GM12878 (cell line): ENCODE results near the gene HAPLN2. TPM values are rescaled to one million over a fixed set of nuclear protein-coding genes. Genes with fewer than 3 reads are reported as not detected.

Source experiments
- ATAC-seq: fragments of 200-7000 bp; cut with Tn5 transposase; 3 replicates; pipeline ENCODE4 v1.9.1; 2020; ENCODE audit warnings: mild to moderate bottlenecking, moderate library complexity
- BruUV-seq: library from RNA; stranded (reverse); fragments of 400-500 nt; replicated peaks from 2 replicates; lab custom pipeline; 2021; lab: Mats Ljungman, UMichigan
- CTCF ChIA-PET: fragments of 300-600 bp; sonication (Branson Sonifier 250); formaldehyde crosslinking; extraction: SDS; loops from one replicate; lab custom pipeline; 2021; ENCODE audit warnings: inconsistent platforms; lab: Yijun Ruan, JAX
- POLR2A ChIA-PET: fragments of 350-600 bp; formaldehyde crosslinking; extraction: SDS; loops from one replicate; lab custom pipeline; 2021; ENCODE audit warnings: inconsistent platforms; lab: Charles Lee
- RAD21 ChIA-PET: fragments of 300-600 bp; sonication (Branson Sonifier 250); formaldehyde crosslinking; loops from one replicate; lab custom pipeline; 2023; ENCODE audit warnings: antibody characterized with exemption; ENCODE audit not compliant: unreplicated experiment; lab: Charles Lee
- SMC1A ChIA-PET: fragments of 300-600 bp; sonication (Branson Sonifier 250); formaldehyde crosslinking; loops from one replicate; lab custom pipeline; 2023; ENCODE audit not compliant: unreplicated experiment, uncharacterized antibody; lab: Charles Lee
- DNase-seq: peaks from one replicate; pipeline ENCODE4 v3.0.0-alpha.2; 2011; ENCODE audit warnings: low read depth, low spot score
- FAIRE-seq: peaks from 3 replicates; lab custom pipeline; 2011; peaks lifted over from hg19 to GRCh38; lab: Jason Lieb, UNC
- H2AFZ ChIP-seq: 2 replicates; pipeline ENCODE4 v1.6.0; 2011; ENCODE audit warnings: low read depth, low read length, control low read depth; ENCODE audit not compliant: control insufficient read depth
- H3K27ac ChIP-seq: 2 replicates; pipeline ENCODE4 v1.5.1; 2011; ENCODE audit warnings: control low read depth; ENCODE audit not compliant: control insufficient read depth, insufficient read depth
- H3K27me3 ChIP-seq, 2 experiments: replicated peaks in 1 of 2; 2 replicates each; pipeline versions ENCODE4 v1.6.0 to v1.6.1; 2011; ENCODE audit warnings: low read length in 1 of 2; ENCODE audit not compliant: control insufficient read depth in 2 of 2, insufficient read depth in 2 of 2
- H3K36me3 ChIP-seq, 2 experiments: 2 replicates each; pipeline ENCODE4 v1.5.1; 2011; ENCODE audit warnings: low read length in 1 of 2; ENCODE audit not compliant: control insufficient read depth in 2 of 2, insufficient read depth in 2 of 2
- H3K4me1 ChIP-seq: 2 replicates; pipeline ENCODE4 v1.6.1; 2011; ENCODE audit warnings: mild to moderate bottlenecking, low read length, moderate library complexity, mixed read lengths; ENCODE audit not compliant: control insufficient read depth, insufficient read depth
- H3K4me2 ChIP-seq: 2 replicates; pipeline ENCODE4 v1.6.0; 2011; ENCODE audit warnings: control low read depth; ENCODE audit not compliant: control insufficient read depth, insufficient read depth
- H3K4me3 ChIP-seq: fragments of 200-600 bp; sonication (generic); 2 replicates; pipeline ENCODE4 v1.5.1; 2016
- H3K79me2 ChIP-seq: 2 replicates; pipeline ENCODE4 v1.6.0; 2011; ENCODE audit warnings: low read length; ENCODE audit not compliant: control insufficient read depth, insufficient read depth
- H3K9ac ChIP-seq: 2 replicates; pipeline ENCODE4 v1.8.0; 2011; ENCODE audit warnings: low read length, control low read depth, mixed read lengths; ENCODE audit not compliant: control insufficient read depth, insufficient read depth
- H3K9me3 ChIP-seq: replicated peaks from 3 replicates; pipeline ENCODE4 v1.5.1; 2011; ENCODE audit warnings: mild to moderate bottlenecking, low read length; ENCODE audit not compliant: control insufficient read depth, insufficient read depth
- H4K20me1 ChIP-seq: 2 replicates; pipeline ENCODE4 v1.6.0; 2011; ENCODE audit not compliant: control insufficient read depth, insufficient read depth
- EP300 ChIP-seq, 2 experiments: fragments of 150-350 bp in 1 of 2; IDR thresholded peaks; 2 replicates each; pipeline ENCODE4 v1.6.1; 2011 to 2012; ENCODE audit warnings: low read depth in 2 of 2, low read length in 2 of 2, borderline replicate concordance in 1 of 2, improper control_type of control experiment in 1 of 2, inconsistent platforms in 1 of 2; ENCODE audit not compliant: control insufficient read depth in 1 of 2
- IKZF1 ChIP-seq: fragments of 450-650 bp; conservative IDR thresholded peaks from 2 replicates; pipeline ENCODE4 v1.6.1; 2017; ENCODE audit warnings: antibody characterized with exemption, mild to moderate bottlenecking
- IRF5 ChIP-seq: fragments of 450-650 bp; IDR thresholded peaks from 2 replicates; pipeline ENCODE4 v1.6.1; 2017; ENCODE audit warnings: borderline replicate concordance
- KDM1A ChIP-seq: fragments of 200-600 bp; sonication (generic); IDR thresholded peaks from 2 replicates; pipeline ENCODE4 v1.6.1; 2016; ENCODE audit warnings: borderline replicate concordance
- NR2C1 ChIP-seq: fragments of 450-650 bp; IDR thresholded peaks from 2 replicates; pipeline ENCODE4 v1.6.1; 2017; ENCODE audit warnings: antibody characterized with exemption, mild to moderate bottlenecking, moderate library complexity
- PML ChIP-seq: IDR thresholded peaks from 2 replicates; pipeline ENCODE4 v1.6.1; 2012; ENCODE audit warnings: low read length, inconsistent platforms
- PRDM15 ChIP-seq: fragments of 450-650 bp; formaldehyde crosslinking; IDR thresholded peaks from 2 replicates; pipeline ENCODE4 v1.4.0; 2020; ENCODE audit warnings: mild to moderate bottlenecking, moderate library complexity
- RAD51 ChIP-seq: fragments of 450-650 bp; IDR thresholded peaks from 2 replicates; pipeline ENCODE4 v1.6.1; 2016; ENCODE audit warnings: moderate library complexity, mild to moderate bottlenecking, inconsistent platforms
- RCOR1 ChIP-seq: conservative IDR thresholded peaks from 2 replicates; pipeline ENCODE4 v1.6.1; 2012; ENCODE audit warnings: low read depth, low read length, improper control_type of control experiment
- RFX5 ChIP-seq: IDR thresholded peaks from 2 replicates; pipeline ENCODE4 v1.6.1; 2011; ENCODE audit warnings: low read depth, low read length, improper control_type of control experiment
- RUNX3 ChIP-seq: IDR thresholded peaks from 2 replicates; pipeline ENCODE4 v1.6.1; 2012; ENCODE audit warnings: low read length, inconsistent platforms
- SKIL ChIP-seq: fragments of 450-650 bp; IDR thresholded peaks from 2 replicates; pipeline ENCODE4 v1.6.1; 2017; ENCODE audit warnings: mild to moderate bottlenecking, low read depth, inconsistent platforms; ENCODE audit not compliant: poor library complexity, severe bottlenecking
- SREBF1 ChIP-seq: IDR thresholded peaks from 2 replicates; pipeline ENCODE4 v1.6.1; 2012; ENCODE audit warnings: mild to moderate bottlenecking, low read length
- SUPT20H ChIP-seq: IDR thresholded peaks from 2 replicates; pipeline ENCODE4 v1.6.1; 2011; ENCODE audit warnings: low read depth, mild to moderate bottlenecking, low read length, moderate library complexity, borderline replicate concordance; ENCODE audit not compliant: control insufficient read depth
- TCF7 ChIP-seq: IDR thresholded peaks from 2 replicates; pipeline ENCODE4 v1.6.1; 2014; ENCODE audit warnings: antibody characterized with exemption, borderline replicate concordance
- WGBS: methylation state at CpG from one replicate; pipeline ENCODE4 v1.1.6; 2016; ENCODE audit warnings: low lambda C conversion rate; ENCODE audit not compliant: insufficient replicate concordance, insufficient coverage; ENCODE audit errors: missing lambda C conversion rate; 5-methylcytosine and 5-hydroxymethylcytosine counted together
- in situ Hi-C: fragments of 300-500 bp; cut with MboI; formaldehyde crosslinking; loops from 9 replicates; pipeline ENCODE4 v1.14.3; 2018; ENCODE audit warnings: mixed read lengths
- intact Hi-C: fragments of 100-400 bp; cut with micrococcal nuclease; formaldehyde crosslinking; loops from one replicate; pipeline ENCODE4 v1.14.2; 2022; ENCODE audit not compliant: unreplicated experiment
- polyA plus RNA-seq, 11 experiments: library from polyadenylated mRNA; depleted of rRNA in 4 of 11; unstranded in 6 of 11; stranded (reverse) in 5 of 11; fragments of >200 nt; fragmentation: Nextera tagmentation in 4 of 11; fragmentation: Illumina TruSeq in 1 of 11; extraction: Ambion mirVana in 4 of 11; extraction: Trizol in 1 of 11; gene quantifications; 1 replicate in 1 of 11; 2 replicates in 10 of 11; pipeline versions ENCODE4 v1.2.1 to v1.2.3, GENCODE V29; 2011 to 2016; ENCODE audit warnings: inconsistent platforms in 2 of 11, missing spikeins in 2 of 11, low read depth in 1 of 11
- total RNA-seq, 4 experiments: library from RNA; depleted of rRNA in 3 of 4; stranded (reverse); fragments of >200 nt in 3 of 4; fragmentation: Illumina TruSeq in 1 of 4; extraction: Trizol in 1 of 4; gene quantifications; 2 replicates each; pipeline versions ENCODE4 v1.2.1 to v1.2.3, GENCODE V29; 2013 to 2021

Gene HAPLN2
- total and polyA plus RNA-seq, 10 of the 15 experiments (the other 5 are each of a cell fraction or from before 2014, with no cell fraction given), result 0.15 to 0.24 TPM; not detected in 8

- in situ Hi-C loops, result no loop called here
- H3K4me2 ChIP-seq, result no peak overlapping the region
- peaks cover under 1 to 2% of the 10 kb centered on the region in 2 experiments for H3K27me3 ChIP-seq
- 0 out of 2 replicates have a peak, but pooled peaks cover under 1% of the 10 kb centered on the region for H3K4me1 ChIP-seq
- RAD21 ChIA-PET, result no interaction called here
- no peaks in the 10 kb centered on the region for H3K79me2 ChIP-seq
- no peak overlapping the region for H3K9ac ChIP-seq
- H3K9me3 ChIP-seq, result no peaks in the 10 kb centered on the region
- CTCF ChIA-PET, result interaction anchor here (0.6 to 1.2 kb wide), 3 partner anchors 11 to 46 kb away, joined by 3 to 4 read pairs (median 3); partner anchors contain the start of gene NAXE
- FAIRE-seq, result no peak
- H4K20me1 ChIP-seq, result no peaks in the 10 kb centered on the region
- no peaks in the 10 kb centered on the region for H3K36me3 ChIP-seq
- SMC1A ChIA-PET, result interaction anchor here (0.9 kb wide), 1 partner anchor 11 kb away, joined by 4 read pairs; no protein-coding TSS in a partner anchor
- 34% methylated on average over 7 of the region's 8 CpGs for WGBS
- H3K27ac ChIP-seq, result no peak overlapping the region
- intact Hi-C loops, result no loop called here
- POLR2A ChIA-PET, result no interaction called here
- ATAC-seq, result no peak
- no peak overlapping the region for H2AFZ ChIP-seq
- H3K4me3 ChIP-seq, result no peak overlapping the region
- BruUV-seq, result no TSS peak
- DNase-seq, result no peak
- TF ChIP-seq SREBF1 (no peak), NR2C1 (no peak), TCF7 (no peak), IRF5 (no peak), SKIL (no peak), RCOR1 (no peak), KDM1A (no peak), PRDM15 (CRISPR knock-in tag) (no peak), IKZF1 (no peak), RAD51 (no peak), EP300 (IDR thresholded peaks at IDR 0.05; ENCODE audit: borderline replicate concordance in 1 of 2, control insufficient read depth in 1 of 2, low read depth in 2 of 2, low read length in 2 of 2) (no peak), PML (no peak), RUNX3 (no peak), RFX5 (no peak), SUPT20H (no peak)
Measured at GRCh38 chr1:156638189-156638985, 19.2 kb downstream of the HAPLN2 start.
